WERI-Rb-1 (cell line): ENCODE data around the gene BAZ2A.
A peak's percentile ranks its signal among the peaks of the same experiment; 100 is the strongest.

Experiments
- DNase-seq: peaks from one replicate; pipeline ENCODE4 v3.0.0-alpha.2; 2020
- H3K27ac ChIP-seq: fragments of 250-450 bp; sonication (Bioruptor Pico); 2 replicates; pipeline ENCODE4 v1.5.1; 2020; ENCODE audit warnings: mild to moderate bottlenecking, moderate library complexity
- H3K27me3 ChIP-seq: fragments of 250-450 bp; sonication (Bioruptor Pico); 2 replicates; pipeline ENCODE4 v1.5.1; 2021; ENCODE audit warnings: mild to moderate bottlenecking, low read depth, moderate library complexity; ENCODE audit not compliant: insufficient read depth, severe bottlenecking
- H3K36me3 ChIP-seq: fragments of 250-450 bp; sonication (Bioruptor Pico); 2 replicates; pipeline ENCODE4 v1.5.1; 2020; ENCODE audit warnings: mild to moderate bottlenecking, moderate library complexity
- H3K4me3 ChIP-seq: 2 replicates; pipeline ENCODE4 v1.5.1; 2011; ENCODE audit warnings: low read depth, mild to moderate bottlenecking, control low read depth, low read length
- H3K9me3 ChIP-seq: fragments of 250-450 bp; sonication (Bioruptor Pico); 2 replicates; pipeline ENCODE4 v1.5.1; 2021; ENCODE audit warnings: mild to moderate bottlenecking, moderate library complexity; ENCODE audit not compliant: severe bottlenecking
- CTCF ChIP-seq: IDR thresholded peaks from 2 replicates; pipeline ENCODE4 v1.5.1; 2011; ENCODE audit warnings: low read depth, mild to moderate bottlenecking, control low read depth, inconsistent platforms, low read length

The BAZ2A gene

GRCh38 chr12:56596815-56597214 lies 33.3 kb downstream of the BAZ2A start:
- TF ChIP-seq CTCF, result no peak
- Histone ChIP-seq H3K27me3 (no peaks in the 10 kb centered on the region), H3K36me3 (peaks cover 56% of the 10 kb centered on the region), H3K27ac (no peak overlapping the region), H3K9me3 (no peaks in the 10 kb centered on the region), H3K4me3 (no peak overlapping the region)
- DNase-seq, result peak; percentile 33

GRCh38 chr12:56593909-56594621 lies 36.1 kb downstream of the BAZ2A start:
- no peak overlapping the region for H3K27ac ChIP-seq
- no peak overlapping the region for H3K4me3 ChIP-seq
- DNase-seq, result peak; percentile 64
- TF ChIP-seq CTCF, result peak; percentile 82
- H3K27me3 ChIP-seq, result no peaks in the 10 kb centered on the region
- no peaks in the 10 kb centered on the region for H3K9me3 ChIP-seq
- H3K36me3 ChIP-seq, result peaks cover 29% of the 10 kb centered on the region

GRCh38 chr12:56591961-56592360 lies 38.2 kb downstream of the BAZ2A start:
- Histone ChIP-seq H3K27ac (no peak overlapping the region), H3K9me3 (no peaks in the 10 kb centered on the region), H3K4me3 (no peak overlapping the region), H3K27me3 (no peaks in the 10 kb centered on the region), H3K36me3 (peaks cover 10% of the 10 kb centered on the region)
- no peak for DNase-seq
- TF ChIP-seq CTCF, result no peak

GRCh38 chr12:56591126-56591525 lies 39.0 kb downstream of the BAZ2A start:
- peak; percentile 25 for DNase-seq
- no peaks in the 10 kb centered on the region for H3K27me3 ChIP-seq
- TF ChIP-seq CTCF, result no peak
- peaks cover 2% of the 10 kb centered on the region; the same call in 1 of the 2 replicates for H3K36me3 ChIP-seq
- H3K27ac ChIP-seq, result no peak overlapping the region
- H3K4me3 ChIP-seq, result no peak overlapping the region
- no peaks in the 10 kb centered on the region for H3K9me3 ChIP-seq

GRCh38 chr12:56590237-56590830 lies 39.8 kb downstream of the BAZ2A start:
- Histone ChIP-seq H3K9me3 (no peaks in the 10 kb centered on the region), H3K27ac (no peak overlapping the region), H3K36me3 (no peaks in the 10 kb centered on the region), H3K4me3 (no peak overlapping the region), H3K27me3 (no peaks in the 10 kb centered on the region)
- peak; percentile 80 for TF ChIP-seq CTCF
- DNase-seq, result peak; percentile 54
